HG03066 (cell line): ENCODE results near the gene GRB7.
"Not testable (repeated sequence)": the region's sequence is repeated elsewhere in the genome, so short reads cannot be mapped to it uniquely, and the experiment has no call there.

ENCODE experiments used
- ATAC-seq: cut with Tn5 transposase; IDR thresholded peaks from one replicate; pipeline ENCODE4 v1.9.1; 2021; ENCODE audit warnings: low read depth; ENCODE audit not compliant: unreplicated experiment

Gene GRB7

GRCh38 chr17:39737760-39738567, at the start of gene GRB7:
TSS of gene GRB7 (plus strand) at chr17:39737938. CDS start at chr17:39742302, 4,364 bp downstream.
- no peak for ATAC-seq

- no peak for ATAC-seq
These were observed 49.3 kb upstream of the GRB7 start for GRCh38 chr17:39688475-39688835.

GRCh38 chr17:39688945-39689344, 48.8 kb upstream of the GRB7 start:
- no peak for ATAC-seq

GRCh38 chr17:39694593-39694992, 43.1 kb upstream of the GRB7 start:
- no peak for ATAC-seq

- ATAC-seq, result no peak
These were observed 42.7 kb upstream of the GRB7 start for GRCh38 chr17:39695089-39695474.

- no peak for ATAC-seq
These were observed 41.0 kb upstream of the GRB7 start for GRCh38 chr17:39696731-39697130.

- ATAC-seq, result no peak
These were observed 39.8 kb upstream of the GRB7 start for GRCh38 chr17:39697961-39698360.

GRCh38 chr17:39699157-39699817, 38.5 kb upstream of the GRB7 start:
- ATAC-seq, result not testable (repeated sequence)

- ATAC-seq, result no peak
These were observed 38.0 kb upstream of the GRB7 start, which contains the start of gene ERBB2 for GRCh38 chr17:39699818-39700147. TSS of gene ERBB2 (plus strand) at chr17:39700064. CDS start at chr17:39700239, 175 bp downstream.

- no peak for ATAC-seq
These were observed 37.4 kb upstream of the GRB7 start for GRCh38 chr17:39700148-39700987.

- ATAC-seq, result no peak
These were observed 36.5 kb upstream of the GRB7 start for GRCh38 chr17:39701012-39701783.

- no peak for ATAC-seq
These were observed 35.8 kb upstream of the GRB7 start for GRCh38 chr17:39701784-39702422.

GRCh38 chr17:39702901-39703893, 34.5 kb upstream of the GRB7 start:
- no peak for ATAC-seq

GRCh38 chr17:39703913-39704312, 33.8 kb upstream of the GRB7 start:
- no peak for ATAC-seq

- no peak for ATAC-seq
These were observed 32.8 kb upstream of the GRB7 start for GRCh38 chr17:39704821-39705551.

- no peak for ATAC-seq
These were observed 31.9 kb upstream of the GRB7 start for GRCh38 chr17:39705786-39706348.

GRCh38 chr17:39706383-39706782, 31.4 kb upstream of the GRB7 start:
- no peak for ATAC-seq

GRCh38 chr17:39706921-39707337, 30.8 kb upstream of the GRB7 start:
- ATAC-seq, result no peak
